ENCODE measurements around the gene SMIM21. TPM values are rescaled to one million over a fixed set of nuclear protein-coding genes. Genes with fewer than 3 reads are reported as not detected.

SMIM21 gene
- total RNA-seq, 1 donor from 2014 or later: not detected

DNA sequence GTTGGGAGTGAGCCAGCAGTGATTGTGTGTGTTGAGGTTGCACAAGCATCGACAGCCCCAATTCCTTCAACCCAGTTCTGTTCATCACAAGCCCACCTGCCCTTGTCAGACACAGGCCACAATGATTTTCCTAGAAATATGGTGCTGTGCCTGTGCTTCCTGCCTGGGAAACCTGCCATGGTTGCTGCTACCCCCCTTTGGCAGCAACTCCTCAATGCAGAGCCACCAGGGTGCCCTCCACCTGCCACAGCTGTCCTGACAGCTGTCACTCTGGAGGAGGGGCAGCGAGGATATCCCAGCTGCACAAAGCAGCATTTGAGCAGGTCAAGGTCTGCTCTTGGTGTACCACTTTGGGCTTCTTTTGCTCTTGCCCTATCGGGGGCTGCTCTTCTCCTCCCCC, 27.1 kb downstream of the SMIM21 start:
- Mint-ChIP-seq H3K36me3 (ENCODE audit: low read depth) (no peaks in the 10 kb centered on the region), H3K27ac (ENCODE audit: unreplicated experiment) (no peak overlapping the region), H3K4me3 (no peak overlapping the region), H3K4me1 (no peaks in the 10 kb centered on the region), H3K27me3 (ENCODE audit: low read depth) (peaks cover 22% of the 10 kb centered on the region), H3K9me3 (no peaks in the 10 kb centered on the region)
- TF ChIP-seq, protein P1, sequence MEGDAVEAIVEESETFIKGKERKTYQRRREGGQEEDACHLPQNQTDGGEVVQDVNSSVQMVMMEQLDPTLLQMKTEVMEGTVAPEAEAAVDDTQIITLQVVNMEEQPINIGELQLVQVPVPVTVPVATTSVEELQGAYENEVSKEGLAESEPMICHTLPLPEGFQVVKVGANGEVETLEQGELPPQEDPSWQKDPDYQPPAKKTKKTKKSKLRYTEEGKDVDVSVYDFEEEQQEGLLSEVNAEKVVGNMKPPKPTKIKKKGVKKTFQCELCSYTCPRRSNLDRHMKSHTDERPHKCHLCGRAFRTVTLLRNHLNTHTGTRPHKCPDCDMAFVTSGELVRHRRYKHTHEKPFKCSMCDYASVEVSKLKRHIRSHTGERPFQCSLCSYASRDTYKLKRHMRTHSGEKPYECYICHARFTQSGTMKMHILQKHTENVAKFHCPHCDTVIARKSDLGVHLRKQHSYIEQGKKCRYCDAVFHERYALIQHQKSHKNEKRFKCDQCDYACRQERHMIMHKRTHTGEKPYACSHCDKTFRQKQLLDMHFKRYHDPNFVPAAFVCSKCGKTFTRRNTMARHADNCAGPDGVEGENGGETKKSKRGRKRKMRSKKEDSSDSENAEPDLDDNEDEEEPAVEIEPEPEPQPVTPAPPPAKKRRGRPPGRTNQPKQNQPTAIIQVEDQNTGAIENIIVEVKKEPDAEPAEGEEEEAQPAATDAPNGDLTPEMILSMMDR (conservative IDR thresholded peaks at IDR 0.05): no peak
- no peak for DNase-seq (ENCODE audit: low read depth, low spot score)

GRCh38 chr18:75395137-75395536, 32.4 kb downstream of the SMIM21 start:
- H3K9me3 Mint-ChIP-seq: no peaks in the 10 kb centered on the region
- H3K27me3 Mint-ChIP-seq (ENCODE audit: low read depth): peaks cover 16% of the 10 kb centered on the region
- H3K27ac Mint-ChIP-seq (ENCODE audit: unreplicated experiment): no peak overlapping the region
- TF ChIP-seq, protein P1 (conservative IDR thresholded peaks at IDR 0.05): no peak
- H3K4me3 Mint-ChIP-seq: no peak overlapping the region
- DNase-seq (ENCODE audit: low read depth, low spot score): no peak
- no peaks in the 10 kb centered on the region for H3K36me3 Mint-ChIP-seq (ENCODE audit: low read depth)
- peaks cover 27% of the 10 kb centered on the region for H3K4me1 Mint-ChIP-seq

DNA sequence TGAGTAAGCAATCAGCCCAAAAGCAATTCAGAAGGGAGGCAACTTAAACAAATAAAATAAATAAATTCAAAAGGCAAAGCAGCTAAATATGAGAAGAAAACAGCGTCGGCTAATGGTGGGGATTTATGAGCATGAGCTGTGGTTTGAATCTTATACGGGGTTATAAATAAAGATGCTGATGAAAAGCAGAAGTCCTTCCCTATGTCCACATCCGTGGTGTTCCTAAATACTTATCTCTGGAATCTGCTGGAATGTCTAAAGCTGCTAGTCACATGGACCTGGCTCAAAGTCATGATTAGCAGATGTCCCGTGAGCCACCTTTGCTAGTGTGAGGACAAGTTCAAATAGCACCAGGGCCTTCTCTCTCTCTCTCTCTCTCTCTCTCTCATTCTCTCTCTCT, 33.8 kb downstream of the SMIM21 start:
- Mint-ChIP-seq H3K36me3 (ENCODE audit: low read depth) (no peaks in the 10 kb centered on the region), H3K27me3 (ENCODE audit: low read depth) (peaks cover 10% of the 10 kb centered on the region), H3K27ac (ENCODE audit: unreplicated experiment) (no peak overlapping the region), H3K9me3 (no peaks in the 10 kb centered on the region), H3K4me3 (no peak overlapping the region), H3K4me1 (peaks cover 27% of the 10 kb centered on the region)
- no peak for DNase-seq (ENCODE audit: low read depth, low spot score)
- TF ChIP-seq, protein P1 (conservative IDR thresholded peaks at IDR 0.05): no peak

- TF ChIP-seq, protein P1 (conservative IDR thresholded peaks at IDR 0.05): no peak
These were observed 35.3 kb downstream of the SMIM21 start for GRCh38 chr18:75392226-75392578.

GRCh38 chr18:75391279-75392225, 36.0 kb downstream of the SMIM21 start:
- peaks cover 3% of the 10 kb centered on the region for H3K27me3 Mint-ChIP-seq (ENCODE audit: low read depth)
- peak overlapping the region; percentile 88 for H3K27ac Mint-ChIP-seq (ENCODE audit: unreplicated experiment)
- H3K36me3 Mint-ChIP-seq (ENCODE audit: low read depth): no peaks in the 10 kb centered on the region
- TF ChIP-seq, protein P1 (conservative IDR thresholded peaks at IDR 0.05): no peak
- no peak for DNase-seq (ENCODE audit: low read depth, low spot score)
- no peaks in the 10 kb centered on the region for H3K9me3 Mint-ChIP-seq
- H3K4me1 Mint-ChIP-seq: peaks cover 27% of the 10 kb centered on the region
- peak overlapping the region; percentile 42 for H3K4me3 Mint-ChIP-seq

More at GRCh38 chr18:75392226-75392578, 35.3 kb downstream of the SMIM21 start:
- Mint-ChIP-seq H3K27ac (ENCODE audit: unreplicated experiment) (peak overlapping the region; percentile 88), H3K36me3 (ENCODE audit: low read depth) (no peaks in the 10 kb centered on the region), H3K9me3 (no peaks in the 10 kb centered on the region), H3K4me1 (peaks cover 27% of the 10 kb centered on the region), H3K4me3 (no peak overlapping the region), H3K27me3 (ENCODE audit: low read depth) (peaks cover 6% of the 10 kb centered on the region)
- no peak for DNase-seq (ENCODE audit: low read depth, low spot score)

Measured in neural crest cell (in vitro differentiated cells).